Neural cell (in vitro differentiated cells): ENCODE results near the gene GPHN. TPM values are rescaled to one million over a fixed set of nuclear protein-coding genes. Genes with fewer than 3 reads are reported as not detected.

Experiments used
- H2AFZ ChIP-seq: fragments of 200-600, 300-800 bp; sonication (generic), shearing (Covaris generic); 2 replicates; pipeline ENCODE4 v1.6.0; 2014; ENCODE audit warnings: low read depth, mild to moderate bottlenecking, antibody characterized with exemption, low read length, moderate library complexity
- H3F3A ChIP-seq: fragments of 200-600 bp; shearing (Covaris generic); 2 replicates; pipeline ENCODE4 v1.6.1; 2016; ENCODE audit warnings: mild to moderate bottlenecking, moderate library complexity, mixed read lengths, antibody characterized with exemption, low read length; ENCODE audit not compliant: insufficient read depth, poor library complexity, severe bottlenecking
- H3K27ac ChIP-seq: fragments of 200-600, 300-800 bp; sonication (generic), shearing (Covaris generic); 2 replicates; pipeline ENCODE4 v1.5.1; 2014; ENCODE audit warnings: mild to moderate bottlenecking, low read length, moderate library complexity
- H3K27me3 ChIP-seq: fragments of 300-800, 200-600 bp; sonication (generic), shearing (Covaris generic); 2 replicates; pipeline ENCODE4 v1.6.0; 2014; ENCODE audit warnings: mild to moderate bottlenecking, low read depth, low read length, moderate library complexity; ENCODE audit not compliant: insufficient read depth
- H3K36me3 ChIP-seq: fragments of 300-800, 200-600 bp; sonication (generic), shearing (Covaris generic); 2 replicates; pipeline ENCODE4 v1.5.1; 2014; ENCODE audit warnings: mild to moderate bottlenecking, antibody characterized with exemption, low read length, moderate library complexity; ENCODE audit not compliant: insufficient read depth
- H3K4me2 ChIP-seq: fragments of 300-800, 200-600 bp; sonication (generic), shearing (Covaris generic); 2 replicates; pipeline ENCODE4 v1.6.0; 2014; ENCODE audit warnings: mild to moderate bottlenecking, low read length
- H3K4me3 ChIP-seq: fragments of 300-800, 200-600 bp; sonication (generic), shearing (Covaris generic); 2 replicates; pipeline ENCODE4 v1.5.1; 2014; ENCODE audit warnings: mild to moderate bottlenecking, low read length, moderate library complexity
- H3K79me2 ChIP-seq: fragments of 200-600 bp; shearing (Covaris generic); replicated peaks from 2 replicates; pipeline ENCODE4 v1.6.0; 2014; ENCODE audit warnings: mild to moderate bottlenecking, low read length, moderate library complexity; ENCODE audit not compliant: insufficient read depth
- H3K9ac ChIP-seq: fragments of 300-800, 200-600 bp; sonication (generic), shearing (Covaris generic); 2 replicates; pipeline ENCODE4 v1.6.1; 2016; ENCODE audit warnings: mild to moderate bottlenecking, low read length, mixed read lengths
- H3K9me2 ChIP-seq: fragments of 200-600 bp; shearing (Covaris generic); 2 replicates; pipeline ENCODE4 v1.6.1; 2016; ENCODE audit warnings: mild to moderate bottlenecking, low read length, mixed read lengths; ENCODE audit not compliant: insufficient read depth
- H3K9me3 ChIP-seq: fragments of 200-600, 300-800 bp; sonication (generic), shearing (Covaris generic); 2 replicates; pipeline ENCODE4 v1.6.1; 2016; ENCODE audit warnings: mild to moderate bottlenecking, mixed run types, low read length, moderate library complexity, mixed read lengths
- H4K20me1 ChIP-seq: fragments of 200-600 bp; shearing (Covaris generic); 2 replicates; pipeline ENCODE4 v1.6.1; 2016; ENCODE audit warnings: mild to moderate bottlenecking, mixed run types; ENCODE audit not compliant: insufficient read depth
- CTCF ChIP-seq: fragments of 450-650 bp; IDR thresholded peaks from 2 replicates; pipeline ENCODE4 v1.5.1; 2014; ENCODE audit warnings: antibody characterized with exemption, mild to moderate bottlenecking, moderate library complexity; ENCODE audit not compliant: poor library complexity, severe bottlenecking
- EP300 ChIP-seq: fragments of 450-650 bp; conservative IDR thresholded peaks from 2 replicates; pipeline ENCODE4 v1.6.1; 2014; ENCODE audit warnings: antibody characterized with exemption, mild to moderate bottlenecking, moderate library complexity; ENCODE audit not compliant: poor library complexity, severe bottlenecking
- EZH2 ChIP-seq: fragments of 200-600, 300-800 bp; shearing (Covaris generic), sonication (generic); IDR thresholded peaks from 2 replicates; pipeline ENCODE4 v1.6.1; 2014; ENCODE audit warnings: antibody characterized with exemption, low read length, borderline replicate concordance, mild to moderate bottlenecking; ENCODE audit not compliant: insufficient read depth, poor library complexity, severe bottlenecking
- MXI1 ChIP-seq: fragments of 450-650 bp; conservative IDR thresholded peaks from 2 replicates; pipeline ENCODE4 v1.6.1; 2014; ENCODE audit warnings: antibody characterized with exemption, mild to moderate bottlenecking; ENCODE audit not compliant: poor library complexity, severe bottlenecking
- POLR2AphosphoS5 ChIP-seq: IDR thresholded peaks from 2 replicates; pipeline ENCODE4 v1.6.1; 2012
- RAD21 ChIP-seq: fragments of 450-650 bp; conservative IDR thresholded peaks from 2 replicates; pipeline ENCODE4 v1.6.1; 2014; ENCODE audit warnings: antibody characterized with exemption, mild to moderate bottlenecking, moderate library complexity
- REST ChIP-seq: IDR thresholded peaks from 2 replicates; pipeline ENCODE4 v1.6.1; 2012; ENCODE audit warnings: borderline replicate concordance
- SMC3 ChIP-seq: fragments of 450-650 bp; conservative IDR thresholded peaks from 2 replicates; pipeline ENCODE4 v1.6.1; 2014; ENCODE audit warnings: antibody characterized with exemption, mild to moderate bottlenecking, moderate library complexity; ENCODE audit not compliant: poor library complexity
- TAF1 ChIP-seq: IDR thresholded peaks from 2 replicates; pipeline ENCODE4 v1.6.1; 2012; ENCODE audit warnings: low read depth
- polyA plus RNA-seq: library from polyadenylated mRNA; depleted of rRNA; stranded (reverse); fragments of >200 nt; gene quantifications from 2 replicates; pipeline ENCODE4 v1.2.3, GENCODE V29; 2014

GPHN gene
- polyA plus RNA-seq, 1 donor from 2014 or later = 135 TPM

GRCh38 chr14:67019796-67020195 lies 511.8 kb downstream of the GPHN start:
- no peak overlapping the region for H3K27ac ChIP-seq

More at GRCh38 chr14:67019796-67020195, 511.8 kb downstream of the GPHN start:
- H4K20me1 ChIP-seq = no peaks in the 10 kb centered on the region
- no peak overlapping the region for H3K4me2 ChIP-seq
- H3K4me3 ChIP-seq = no peak overlapping the region
- no peaks in the 10 kb centered on the region for H3F3A ChIP-seq
- H3K79me2 ChIP-seq = no peaks in the 10 kb centered on the region
- no peak overlapping the region for H3K9ac ChIP-seq
- H2AFZ ChIP-seq = no peak overlapping the region
- H3K36me3 ChIP-seq = no peaks in the 10 kb centered on the region
- no peaks in the 10 kb centered on the region for H3K27me3 ChIP-seq
- TF ChIP-seq EZH2 (no peak), REST (no peak), EP300 (no peak), SMC3 (no peak), CTCF (no peak), MXI1 (no peak), POLR2AphosphoS5 (no peak), RAD21 (no peak), TAF1 (no peak)
- no peaks in the 10 kb centered on the region for H3K9me2 ChIP-seq
- H3K9me3 ChIP-seq = no peaks in the 10 kb centered on the region
